Transverse colon (tissue), 3 donors: ENCODE results near the gene DRD2.

Experiments
- CTCF ChIP-seq, 5 experiments: fragments of 200-600 bp in 3 of 5; fragments of 450-650 bp in 2 of 5; sonication (generic) in 3 of 5; IDR thresholded peaks; 1 replicate in 2 of 5; 2 replicates in 3 of 5; pipeline ENCODE4 v1.5.1; 2016 to 2017; ENCODE audit warnings: antibody characterized with exemption in 5 of 5, inconsistent platforms in 3 of 5, mild to moderate bottlenecking in 2 of 5, moderate library complexity in 1 of 5
- POLR2A ChIP-seq: fragments of 450-650 bp; IDR thresholded peaks from one replicate; pipeline ENCODE4 v1.6.1; 2016; ENCODE audit warnings: antibody characterized with exemption, mild to moderate bottlenecking, moderate library complexity

- TF ChIP-seq POLR2A (no peak), CTCF (IDR thresholded peaks at IDR 0.05) (no peak)
These were observed 31.3 kb upstream of the DRD2 start for GRCh38 chr11:113506461-113506860.
